H9 (cell line): ENCODE data around the gene SLC25A41. TPM values are rescaled to one million over a fixed set of nuclear protein-coding genes. Genes with fewer than 3 reads are reported as not detected.

ENCODE experiments used
- DNase-seq: peaks from one replicate; pipeline ENCODE4 v3.0.0-alpha.2; 2017
- H2AFZ ChIP-seq: one replicate; pipeline ENCODE4 v1.6.1; 2013; ENCODE audit warnings: mild to moderate bottlenecking, low read length, control low read depth, moderate library complexity
- H2AK5ac ChIP-seq: 2 replicates; pipeline ENCODE4 v1.6.1; 2013; ENCODE audit warnings: low read length, control low read depth, mixed read lengths; ENCODE audit not compliant: insufficient read length
- H2BK120ac ChIP-seq: one replicate; pipeline ENCODE4 v1.6.1; 2013; ENCODE audit warnings: low read depth, mild to moderate bottlenecking, low read length, control low read depth, inconsistent platforms; ENCODE audit not compliant: poor library complexity, severe bottlenecking
- H2BK12ac ChIP-seq: 2 replicates; pipeline ENCODE4 v1.6.1; 2013; ENCODE audit warnings: low read length, control low read depth, mixed read lengths, low read depth; ENCODE audit not compliant: insufficient read length
- H2BK15ac ChIP-seq: 2 replicates; pipeline ENCODE4 v1.6.1; 2013; ENCODE audit warnings: low read depth, low read length, control low read depth
- H2BK20ac ChIP-seq: one replicate; pipeline ENCODE4 v1.6.1; 2013; ENCODE audit warnings: low read depth, mild to moderate bottlenecking, low read length, control low read depth, inconsistent platforms; ENCODE audit not compliant: poor library complexity, severe bottlenecking
- H2BK5ac ChIP-seq: 2 replicates; pipeline ENCODE4 v1.6.1; 2013; ENCODE audit warnings: low read length, control low read depth, mixed read lengths; ENCODE audit not compliant: insufficient read length
- H3K14ac ChIP-seq: 2 replicates; pipeline ENCODE4 v1.6.1; 2013; ENCODE audit warnings: low read length, control low read depth; ENCODE audit not compliant: insufficient read depth
- H3K18ac ChIP-seq: 2 replicates; pipeline ENCODE4 v1.6.1; 2013; ENCODE audit warnings: low read depth, mild to moderate bottlenecking, mixed read lengths, low read length, control low read depth; ENCODE audit not compliant: insufficient read length
- H3K23ac ChIP-seq: 2 replicates; pipeline ENCODE4 v1.6.1; 2013; ENCODE audit warnings: low read length, control low read depth, mixed read lengths, low read depth; ENCODE audit not compliant: insufficient read length
- H3K23me2 ChIP-seq: 2 replicates; pipeline ENCODE4 v1.6.1; 2013; ENCODE audit warnings: low read depth, mild to moderate bottlenecking, mixed read lengths, low read length, control low read depth; ENCODE audit not compliant: insufficient read length, poor library complexity, severe bottlenecking
- H3K27ac ChIP-seq: 2 replicates; pipeline ENCODE4 v1.5.1; 2013; ENCODE audit warnings: low read length, control low read depth, mixed read lengths, low read depth; ENCODE audit not compliant: insufficient read length
- H3K27me3 ChIP-seq: 2 replicates; pipeline ENCODE4 v1.6.1; 2013; ENCODE audit warnings: low read length, control low read depth, inconsistent platforms; ENCODE audit not compliant: insufficient read depth
- H3K4ac ChIP-seq: 2 replicates; pipeline ENCODE4 v1.6.1; 2013; ENCODE audit warnings: low read depth, mild to moderate bottlenecking, control low read depth, inconsistent platforms, low read length, moderate library complexity
- H3K4me1 ChIP-seq: 2 replicates; pipeline ENCODE4 v1.6.1; 2013; ENCODE audit warnings: low read length, control low read depth, inconsistent platforms; ENCODE audit not compliant: insufficient read depth
- H3K4me2 ChIP-seq: 2 replicates; pipeline ENCODE4 v1.6.1; 2013; ENCODE audit warnings: low read length, control low read depth, mixed read lengths; ENCODE audit not compliant: insufficient read length, insufficient read depth
- H3K56ac ChIP-seq: 2 replicates; pipeline ENCODE4 v1.6.1; 2013; ENCODE audit warnings: low read depth, mild to moderate bottlenecking, mixed read lengths, low read length, control low read depth; ENCODE audit not compliant: insufficient read length
- H3K79me1 ChIP-seq: 2 replicates; pipeline ENCODE4 v1.6.1; 2013; ENCODE audit warnings: low read depth, mild to moderate bottlenecking, moderate library complexity, low read length, control low read depth, inconsistent platforms; ENCODE audit not compliant: insufficient read depth, poor library complexity, severe bottlenecking
- H3K79me2 ChIP-seq: 2 replicates; pipeline ENCODE4 v1.6.1; 2013; ENCODE audit warnings: low read length, control low read depth, inconsistent platforms; ENCODE audit not compliant: insufficient read depth
- H3K9ac ChIP-seq: 2 replicates; pipeline ENCODE4 v1.6.1; 2013; ENCODE audit warnings: low read length, control low read depth, mixed read lengths; ENCODE audit not compliant: insufficient read length; ENCODE audit errors: extremely low read depth
- H3K9me3 ChIP-seq: one replicate; pipeline ENCODE4 v1.6.1; 2013; ENCODE audit warnings: low read depth, low read length, inconsistent platforms; ENCODE audit not compliant: control insufficient read depth
- H3T11ph ChIP-seq: one replicate; pipeline ENCODE4 v1.6.1; 2013; ENCODE audit warnings: mild to moderate bottlenecking, low read length, control low read depth, inconsistent platforms
- H4K20me1 ChIP-seq: one replicate; pipeline ENCODE4 v1.6.1; 2013; ENCODE audit not compliant: control insufficient read depth, insufficient read length, insufficient read depth
- H4K5ac ChIP-seq: 2 replicates; pipeline ENCODE4 v1.6.1; 2013; ENCODE audit warnings: low read depth, mild to moderate bottlenecking, mixed read lengths, low read length, control low read depth; ENCODE audit not compliant: insufficient read length
- H4K8ac ChIP-seq: replicated peaks from 2 replicates; pipeline ENCODE4 v1.6.1; 2013; ENCODE audit warnings: low read length, control low read depth, mixed read lengths, low read depth; ENCODE audit not compliant: insufficient read length
- H4K91ac ChIP-seq: 2 replicates; pipeline ENCODE4 v1.6.1; 2013; ENCODE audit warnings: low read depth, mild to moderate bottlenecking, moderate library complexity, mixed read lengths, low read length, control low read depth; ENCODE audit not compliant: insufficient read length
- H3K27ac Mint-ChIP-seq, 3 experiments: 2 replicates in 2 of 3; 3 replicates in 1 of 3; pipeline ENCODE4 v1.8.0; 2020 to 2021; ENCODE audit warnings: mixed read lengths in 3 of 3, mild to moderate bottlenecking in 1 of 3, moderate library complexity in 1 of 3
- H3K27me3 Mint-ChIP-seq: 2 replicates; pipeline ENCODE4 v1.8.0; 2021; ENCODE audit warnings: low read depth, mild to moderate bottlenecking, moderate library complexity, mixed read lengths
- H3K36me3 Mint-ChIP-seq, 3 experiments: 2 replicates in 2 of 3; 3 replicates in 1 of 3; pipeline ENCODE4 v1.8.0; 2020 to 2021; ENCODE audit warnings: low read depth in 3 of 3, mixed read lengths in 3 of 3; ENCODE audit not compliant: insufficient read depth in 1 of 3
- H3K4me1 Mint-ChIP-seq, 2 experiments: 2 replicates each; pipeline ENCODE4 v1.8.0; 2020; ENCODE audit warnings: mixed read lengths in 2 of 2
- H3K4me3 Mint-ChIP-seq, 2 experiments: 2 replicates in 1 of 2; 3 replicates in 1 of 2; pipeline ENCODE4 v1.8.0; 2020 to 2021; ENCODE audit warnings: mild to moderate bottlenecking in 2 of 2, mixed read lengths in 2 of 2, moderate library complexity in 1 of 2
- H3K9me3 Mint-ChIP-seq, 2 experiments: 2 replicates in 1 of 2; 3 replicates in 1 of 2; pipeline ENCODE4 v1.8.0; 2020; ENCODE audit warnings: mild to moderate bottlenecking in 2 of 2, mixed read lengths in 2 of 2, moderate library complexity in 1 of 2
- CTCF ChIP-seq: fragments of 200-600 bp; sonication (generic); conservative IDR thresholded peaks from 3 replicates; pipeline ENCODE4 v1.8.0; 2021; ENCODE audit warnings: antibody characterized with exemption, mild to moderate bottlenecking
- WGBS: extraction: QIAGEN DNeasy Blood & Tissue Kit; methylation state at CpG from one replicate; pipeline ENCODE4 v1.1.7; 2013; ENCODE audit warnings: missing lambda C conversion rate, low lambda C conversion rate, mixed read lengths; ENCODE audit not compliant: insufficient read length; ENCODE audit errors: extremely low coverage; 5-methylcytosine and 5-hydroxymethylcytosine counted together
- total RNA-seq: library from RNA; stranded (reverse); gene quantifications from 2 replicates; pipeline ENCODE4 v1.2.1, GENCODE V29; 2021

SLC25A41 gene
- total RNA-seq, 1 experiment from 2014 or later, result 0.20 TPM

DNA sequence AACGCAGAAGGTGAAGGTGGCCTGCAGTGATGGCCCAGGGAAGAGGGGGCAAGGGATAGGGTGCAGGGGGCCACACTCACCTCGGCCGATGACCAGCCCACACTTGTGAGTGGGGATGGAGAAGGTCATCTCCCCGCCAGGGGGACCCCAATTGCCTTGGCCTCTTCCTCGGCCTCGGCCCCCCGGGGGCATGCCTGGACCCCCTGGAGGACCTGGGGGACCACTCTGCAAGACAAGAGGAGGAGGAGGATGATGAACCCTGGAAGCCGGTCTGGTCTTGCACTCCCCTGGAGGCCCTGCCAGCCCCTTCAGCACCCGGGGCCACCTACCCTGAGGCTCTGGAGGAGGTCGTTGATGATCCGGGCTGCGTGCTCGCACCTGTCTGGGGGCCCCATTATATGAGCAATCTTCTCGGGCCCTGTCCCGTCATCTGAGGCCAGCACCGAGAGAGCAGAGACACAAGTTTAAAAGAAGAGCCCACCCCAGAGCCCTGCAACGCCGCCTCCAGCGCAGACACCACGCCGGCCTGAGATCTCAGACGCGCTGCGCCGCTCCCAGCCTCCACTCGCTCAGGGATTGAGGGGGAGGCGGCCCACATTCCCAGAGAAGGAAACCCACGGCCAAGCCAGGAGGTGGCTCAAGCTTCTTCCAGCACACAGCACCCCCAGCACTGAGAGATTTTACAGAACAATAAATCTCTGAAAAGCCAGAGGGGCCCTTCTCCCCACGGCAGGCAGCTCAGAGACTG is 16.7 kb downstream of the SLC25A41 start:
- no peak overlapping the region for H4K5ac ChIP-seq
- H3K27ac ChIP-seq, result no peak overlapping the region
- no peak overlapping the region for H4K8ac ChIP-seq
- no peaks in the 10 kb centered on the region for H3K4me1 ChIP-seq
- H3K27me3 ChIP-seq, result no peaks in the 10 kb centered on the region
- no peaks in the 10 kb centered on the region for H3K9me3 ChIP-seq
- no peak overlapping the region for H3K18ac ChIP-seq
- H3K56ac ChIP-seq, result no peak overlapping the region
- H3K23ac ChIP-seq, result no peak overlapping the region
- Mint-ChIP-seq H3K9me3 (no peaks in the 10 kb centered on the region; a peak in 1 of 5 replicates), H3K4me3 (no peak overlapping the region; a peak in 1 of 5 replicates), H3K27ac (peak overlapping the region in 1 of 3 experiments; percentile 74; a peak in 2 of 7 replicates), H3K4me1 (peaks cover 3 to 21% of the 10 kb centered on the region in 2 experiments), H3K36me3 (peaks cover 47 to 87% (median 86%) of the 10 kb centered on the region in 3 experiments), H3K27me3 (no peaks in the 10 kb centered on the region)
- no CpG with 5 or more reads among the region's 29 CpGs for WGBS
- H3K4ac ChIP-seq, result no peak overlapping the region
- H3K23me2 ChIP-seq, result no peaks in the 10 kb centered on the region
- H3K79me2 ChIP-seq, result peaks cover 21% of the 10 kb centered on the region; the same call in 1 of the 2 replicates
- H2AFZ ChIP-seq, result no peak overlapping the region
- H2BK12ac ChIP-seq, result no peak overlapping the region
- no peak overlapping the region for H3T11ph ChIP-seq
- no peak for TF ChIP-seq CTCF
- H2AK5ac ChIP-seq, result no peak overlapping the region
- H2BK120ac ChIP-seq, result no peak overlapping the region
- no peak for DNase-seq
- H4K20me1 ChIP-seq, result no peaks in the 10 kb centered on the region
- H3K4me2 ChIP-seq, result no peak overlapping the region
- no peak overlapping the region for H4K91ac ChIP-seq
- peaks cover 3% of the 10 kb centered on the region for H3K79me1 ChIP-seq
- H2BK5ac ChIP-seq, result no peak overlapping the region
- no peak overlapping the region for H2BK20ac ChIP-seq
- no peak overlapping the region for H3K9ac ChIP-seq
- no peak overlapping the region for H3K14ac ChIP-seq
- H2BK15ac ChIP-seq, result no peak overlapping the region
